NCI-H187 treated with DMSO at 0.1 percent for 48 hours (cell line): ENCODE data around the gene CDKN2A.
"Not testable (repeated sequence)": the region's sequence is repeated elsewhere in the genome, so short reads cannot be mapped to it uniquely, and the experiment has no call there.

Experiments used
- DNase-seq: peaks from one replicate; lab custom pipeline; 2025; lab: John Stamatoyannopoulos, UW

The CDKN2A gene

GRCh38 chr9:21982391-21982790 is 11.8 kb downstream of the CDKN2A start:
- DNase-seq: no peak

- no peak for DNase-seq
These were observed 17.8 kb downstream of the CDKN2A start for GRCh38 chr9:21976334-21976875.

GRCh38 chr9:21974722-21975409 is 19.3 kb downstream of the CDKN2A start:
- DNase-seq: peak; percentile 10

GRCh38 chr9:21974343-21974721 is 19.9 kb downstream of the CDKN2A start:
- no peak for DNase-seq

GRCh38 chr9:21972361-21972760 is 21.8 kb downstream of the CDKN2A start:
- no peak for DNase-seq

- no peak for DNase-seq
These were observed 23.2 kb downstream of the CDKN2A start for GRCh38 chr9:21970800-21971640.

GRCh38 chr9:21969951-21970799 is 24.0 kb downstream of the CDKN2A start:
- no peak for DNase-seq

GRCh38 chr9:21969011-21969940 is 24.9 kb downstream of the CDKN2A start:
- no peak for DNase-seq

- DNase-seq: no peak
These were observed 25.7 kb downstream of the CDKN2A start for GRCh38 chr9:21968331-21969010.

GRCh38 chr9:21967702-21968101 is 26.5 kb downstream of the CDKN2A start:
- DNase-seq: no peak

- DNase-seq: no peak
These were observed 27.0 kb downstream of the CDKN2A start for GRCh38 chr9:21967169-21967568.

- DNase-seq: no peak
These were observed 27.9 kb downstream of the CDKN2A start for GRCh38 chr9:21966140-21966851.

GRCh38 chr9:21965401-21965951 is 28.7 kb downstream of the CDKN2A start:
- no peak for DNase-seq

- no peak for DNase-seq
These were observed 29.2 kb downstream of the CDKN2A start for GRCh38 chr9:21964925-21965385.

- no peak for DNase-seq
These were observed 32.6 kb downstream of the CDKN2A start for GRCh38 chr9:21961569-21961968.

- not testable (repeated sequence) for DNase-seq
These were observed 34.9 kb downstream of the CDKN2A start for GRCh38 chr9:21959268-21959667.

GRCh38 chr9:21958833-21959232 is 35.4 kb downstream of the CDKN2A start:
- no peak for DNase-seq

- DNase-seq: no peak
These were observed 48.6 kb downstream of the CDKN2A start for GRCh38 chr9:21945606-21946005.

- no peak for DNase-seq
These were observed 50.7 kb downstream of the CDKN2A start for GRCh38 chr9:21943464-21943863.
